BLaER1 treated with 17β-estradiol and CSF1 and Interleukin-3, amounts not matched to agents 10 nM and 100 nM (cell line): Measurements from ENCODE around the gene TRH.

ENCODE experiments used
- H3K27ac ChIP-seq, 11 experiments: shearing (Covaris generic); formaldehyde crosslinking; 2 replicates each; pipeline ENCODE4 v1.8.1; 2022
- H3K27me3 ChIP-seq, 11 experiments: shearing (Covaris generic); formaldehyde crosslinking; 2 replicates each; pipeline ENCODE4 v1.8.1; 2022
- H3K36me3 ChIP-seq, 11 experiments: shearing (Covaris generic); formaldehyde crosslinking; 2 replicates each; pipeline ENCODE4 v1.8.1; 2022
- H3K4me1 ChIP-seq, 10 experiments: shearing (Covaris generic); formaldehyde crosslinking; 2 replicates each; pipeline ENCODE4 v1.8.1; 2022
- H3K4me2 ChIP-seq, 11 experiments: shearing (Covaris generic); formaldehyde crosslinking; 2 replicates each; pipeline ENCODE4 v1.8.1; 2022
- H3K4me3 ChIP-seq, 10 experiments: shearing (Covaris generic); formaldehyde crosslinking; 2 replicates each; pipeline ENCODE4 v1.8.1; 2022
- H3K9ac ChIP-seq, 11 experiments: shearing (Covaris generic); formaldehyde crosslinking; 2 replicates each; pipeline ENCODE4 v1.8.1; 2022
- H3K9me3 ChIP-seq, 11 experiments: shearing (Covaris generic); formaldehyde crosslinking; replicated peaks in 1 of 11; 2 replicates each; pipeline ENCODE4 v1.8.1; 2022
- H4K20me1 ChIP-seq, 11 experiments: shearing (Covaris generic); formaldehyde crosslinking; 2 replicates each; pipeline ENCODE4 v1.8.1; 2022
- Cebpa-rat ChIP-seq, 11 experiments: shearing (Covaris generic); IDR thresholded peaks; 2 replicates each; pipeline ENCODE4 v1.8.1; 2022

TRH gene

DNA sequence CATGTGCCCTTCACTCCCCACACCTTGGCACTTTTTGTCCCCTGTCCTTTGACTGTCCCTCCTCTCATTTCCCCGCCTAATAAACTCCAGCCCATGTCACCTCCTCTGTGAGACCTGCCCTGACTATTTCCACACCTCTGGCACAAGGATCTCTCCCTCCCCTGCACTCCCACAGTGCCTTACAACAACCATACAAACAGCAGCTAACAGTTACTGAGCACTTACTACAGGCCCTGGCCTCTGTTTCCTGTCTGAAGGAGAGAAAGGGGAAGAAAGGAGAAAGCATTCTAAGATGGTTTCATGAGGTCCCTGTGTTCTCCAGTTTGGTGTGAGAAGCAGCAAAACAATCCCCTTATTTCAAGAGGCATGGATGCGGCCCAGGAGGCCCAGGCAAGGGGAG, 20.0 kb upstream of the TRH start:
- H3K9ac ChIP-seq, result peak overlapping the region in 8 of 11 experiments; percentile 5 to 58 (median 36); a peak in 9 of 22 replicates
- no peak for TF ChIP-seq Cebpa-rat (IDR thresholded peaks at IDR 0.05)
- peak overlapping the region; percentile 56 to 85 (median 66) for H3K4me2 ChIP-seq
- peaks cover 33 to 55% (median 53%) of the 10 kb centered on the region in 10 experiments for H3K4me1 ChIP-seq
- H3K27me3 ChIP-seq, result no peaks in the 10 kb centered on the region
- no peaks in the 10 kb centered on the region for H3K36me3 ChIP-seq
- no peak overlapping the region for H3K4me3 ChIP-seq
- H3K9me3 ChIP-seq, result no peaks in the 10 kb centered on the region; a peak in 3 of 22 replicates
- peak overlapping the region in 10 of 11 experiments; percentile 31 to 75 (median 62); a peak in 18 of 22 replicates for H3K27ac ChIP-seq
- H4K20me1 ChIP-seq, result no peaks in the 10 kb centered on the region

DNA sequence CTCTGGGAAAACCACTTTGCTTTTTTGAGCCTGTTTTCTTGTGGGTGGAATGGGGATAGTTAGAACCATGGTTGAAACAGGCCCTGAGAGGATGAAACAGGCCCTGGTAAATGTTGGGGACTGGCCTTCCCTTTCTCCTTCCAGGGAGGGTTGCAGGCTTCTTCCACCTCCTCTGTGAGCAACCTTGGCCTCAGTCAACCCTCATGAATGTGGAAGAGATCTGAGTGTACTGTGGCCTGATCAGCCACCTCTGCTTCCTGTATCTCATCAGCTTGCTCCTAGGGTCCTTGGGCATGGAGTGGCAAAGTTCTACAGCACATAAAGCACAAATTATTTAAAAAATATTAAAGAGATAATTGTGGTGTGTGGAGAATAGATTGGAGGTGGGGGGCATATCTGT, 17.6 kb upstream of the TRH start:
- Histone ChIP-seq H4K20me1 (no peaks in the 10 kb centered on the region; a peak in 1 of 22 replicates), H3K4me3 (no peak overlapping the region), H3K4me1 (peaks cover 15 to 31% (median 29%) of the 10 kb centered on the region in 10 experiments), H3K36me3 (no peaks in the 10 kb centered on the region), H3K27ac (no peak overlapping the region), H3K27me3 (no peaks in the 10 kb centered on the region), H3K9ac (no peak overlapping the region), H3K9me3 (no peaks in the 10 kb centered on the region; a peak in 3 of 22 replicates), H3K4me2 (no peak overlapping the region)
- no peak for TF ChIP-seq Cebpa-rat (IDR thresholded peaks at IDR 0.05)

DNA sequence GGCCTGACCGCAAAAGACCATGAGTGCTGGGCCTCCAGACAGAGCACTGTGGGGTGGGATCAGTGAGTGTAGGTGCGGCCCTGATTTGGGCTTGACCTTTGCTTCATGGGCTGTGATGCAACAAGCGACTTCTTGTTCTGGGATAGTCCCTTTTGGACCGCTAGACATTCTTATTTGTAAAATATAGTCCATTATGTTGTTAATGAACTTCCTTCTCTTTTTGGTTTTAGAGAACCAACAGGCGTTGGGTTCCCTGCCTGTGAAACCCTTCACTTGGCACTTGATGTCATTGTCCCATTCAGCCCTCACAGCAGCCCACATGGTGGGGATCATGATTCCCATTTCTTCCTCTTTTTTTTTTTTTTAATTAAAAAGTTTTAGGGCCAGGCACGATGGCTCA, 15.8 kb upstream of the TRH start:
- no peaks in the 10 kb centered on the region; a peak in 3 of 22 replicates for H3K9me3 ChIP-seq
- no peak overlapping the region for H3K4me3 ChIP-seq
- H4K20me1 ChIP-seq, result no peaks in the 10 kb centered on the region; a peak in 1 of 22 replicates
- peaks cover 13 to 15% (median 14%) of the 10 kb centered on the region in 10 experiments for H3K4me1 ChIP-seq
- no peak overlapping the region for H3K27ac ChIP-seq
- TF ChIP-seq Cebpa-rat (IDR thresholded peaks at IDR 0.05), result no peak
- H3K36me3 ChIP-seq, result no peaks in the 10 kb centered on the region
- no peak overlapping the region for H3K9ac ChIP-seq
- H3K4me2 ChIP-seq, result peak overlapping the region in 1 of 11 experiments; percentile 4; a peak in 1 of 22 replicates
- no peaks in the 10 kb centered on the region for H3K27me3 ChIP-seq

DNA sequence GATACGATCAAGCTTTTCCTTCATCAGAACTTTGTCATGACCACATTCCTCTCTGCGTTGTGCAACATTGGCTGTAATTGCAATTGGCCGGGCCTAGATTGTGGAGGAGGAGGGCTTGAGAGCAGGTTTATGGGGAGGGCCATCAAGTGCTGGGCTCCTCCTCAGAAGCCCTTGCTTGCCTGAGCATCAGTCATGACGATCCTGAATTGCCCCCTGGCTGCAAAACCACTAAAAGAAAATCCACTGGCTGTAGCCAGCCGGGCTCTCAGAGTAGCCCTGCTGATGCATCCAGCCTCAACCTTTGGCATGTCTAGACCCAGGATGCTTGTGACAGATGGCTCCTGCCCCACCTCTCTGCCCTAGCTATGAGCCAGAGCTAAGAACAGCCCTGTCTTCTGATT, 13.4 kb upstream of the TRH start:
- H3K4me3 ChIP-seq, result no peak overlapping the region
- no peaks in the 10 kb centered on the region for H3K36me3 ChIP-seq
- no peak overlapping the region for H3K27ac ChIP-seq
- no peaks in the 10 kb centered on the region; a peak in 3 of 22 replicates for H3K9me3 ChIP-seq
- H3K9ac ChIP-seq, result no peak overlapping the region
- 0 out of 20 replicates have a peak, but pooled peaks cover 0 to under 1% (median 0%) of the 10 kb centered on the region in 10 experiments for H3K4me1 ChIP-seq
- TF ChIP-seq Cebpa-rat (IDR thresholded peaks at IDR 0.05), result no peak
- H3K4me2 ChIP-seq, result no peak overlapping the region
- H4K20me1 ChIP-seq, result no peaks in the 10 kb centered on the region; a peak in 1 of 22 replicates
- no peaks in the 10 kb centered on the region for H3K27me3 ChIP-seq

DNA sequence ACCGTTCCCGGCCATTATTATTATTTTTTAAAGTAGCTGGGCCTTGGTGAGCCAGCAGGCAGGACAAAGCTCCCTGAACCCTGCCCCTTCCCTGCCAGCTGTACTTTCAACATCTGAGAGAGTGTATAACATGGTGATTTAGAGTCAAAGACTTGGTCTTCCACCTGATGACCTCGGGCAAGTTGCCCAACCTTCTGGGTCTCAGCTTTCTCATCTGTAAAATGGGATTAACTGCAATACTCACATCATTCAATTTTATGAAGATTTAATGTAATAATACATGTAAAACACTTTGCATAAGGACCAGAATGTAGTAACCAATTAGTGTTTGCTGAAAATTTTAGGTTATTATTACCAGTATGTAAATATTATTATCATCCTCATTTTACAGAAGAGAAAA, 11.9 kb upstream of the TRH start:
- Histone ChIP-seq H3K27ac (no peak overlapping the region), H3K4me1 (peaks cover 0 to 15% (median 8%) of the 10 kb centered on the region in 10 experiments; a peak in 9 of 20 replicates), H3K9me3 (no peaks in the 10 kb centered on the region; a peak in 1 of 22 replicates), H4K20me1 (no peaks in the 10 kb centered on the region; a peak in 1 of 22 replicates), H3K36me3 (no peaks in the 10 kb centered on the region), H3K4me2 (no peak overlapping the region), H3K9ac (no peak overlapping the region), H3K4me3 (no peak overlapping the region), H3K27me3 (no peaks in the 10 kb centered on the region)
- no peak for TF ChIP-seq Cebpa-rat (IDR thresholded peaks at IDR 0.05)

DNA sequence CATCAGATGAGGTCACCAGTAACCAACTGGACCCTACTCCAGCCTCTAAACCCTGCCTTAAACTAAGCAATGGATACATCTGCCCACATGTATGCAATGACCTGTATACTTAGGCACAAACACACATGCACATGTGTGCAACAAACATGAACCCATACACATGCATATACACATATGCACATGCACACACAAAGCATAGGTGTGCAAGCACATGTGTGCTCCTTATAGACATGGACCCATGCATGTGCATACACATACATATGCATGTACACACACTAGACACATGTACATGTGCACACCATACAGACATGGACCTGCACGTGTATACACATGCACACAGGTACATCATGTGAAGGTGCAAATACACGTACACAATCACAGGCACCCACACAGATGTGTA, 8.6 kb upstream of the TRH start:
- Histone ChIP-seq H3K4me1 (peaks cover 0 to 15% (median 8%) of the 10 kb centered on the region in 10 experiments; a peak in 9 of 20 replicates), H3K27ac (no peak overlapping the region), H3K9me3 (no peaks in the 10 kb centered on the region), H3K36me3 (no peaks in the 10 kb centered on the region), H3K4me3 (no peak overlapping the region), H4K20me1 (no peaks in the 10 kb centered on the region; a peak in 1 of 22 replicates), H3K27me3 (no peaks in the 10 kb centered on the region), H3K4me2 (no peak overlapping the region), H3K9ac (no peak overlapping the region)
- TF ChIP-seq Cebpa-rat (IDR thresholded peaks at IDR 0.05), result no peak

DNA sequence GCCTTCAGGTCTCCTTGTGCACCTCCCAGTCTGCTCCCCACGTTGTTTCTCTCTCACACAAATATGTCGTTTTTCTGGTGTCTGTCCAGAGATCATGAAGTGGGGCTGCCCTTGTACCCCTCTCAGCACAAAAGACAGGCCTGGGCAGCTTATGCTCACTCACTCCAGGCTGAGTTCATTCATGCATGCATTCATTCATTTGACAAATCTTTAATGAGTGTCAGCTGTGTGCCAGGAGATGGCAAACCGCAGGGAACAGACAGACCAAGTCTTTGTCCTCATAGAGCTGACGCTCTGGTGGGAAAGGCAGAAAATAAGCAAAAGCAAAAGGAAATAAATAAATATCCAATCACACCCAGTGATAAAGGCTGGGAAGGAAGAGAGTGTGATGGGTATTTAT, 7.6 kb upstream of the TRH start:
- H3K9me3 ChIP-seq, result no peaks in the 10 kb centered on the region
- no peak overlapping the region for H3K4me3 ChIP-seq
- H4K20me1 ChIP-seq, result no peaks in the 10 kb centered on the region
- peak overlapping the region in 5 of 11 experiments; percentile 2 to 41 (median 28); a peak in 8 of 22 replicates for H3K4me2 ChIP-seq
- H3K36me3 ChIP-seq, result no peaks in the 10 kb centered on the region
- peaks cover 0 to 15% (median 8%) of the 10 kb centered on the region in 10 experiments; a peak in 9 of 20 replicates for H3K4me1 ChIP-seq
- no peak for TF ChIP-seq Cebpa-rat (IDR thresholded peaks at IDR 0.05)
- H3K27me3 ChIP-seq, result no peaks in the 10 kb centered on the region
- no peak overlapping the region for H3K9ac ChIP-seq
- H3K27ac ChIP-seq, result no peak overlapping the region

DNA sequence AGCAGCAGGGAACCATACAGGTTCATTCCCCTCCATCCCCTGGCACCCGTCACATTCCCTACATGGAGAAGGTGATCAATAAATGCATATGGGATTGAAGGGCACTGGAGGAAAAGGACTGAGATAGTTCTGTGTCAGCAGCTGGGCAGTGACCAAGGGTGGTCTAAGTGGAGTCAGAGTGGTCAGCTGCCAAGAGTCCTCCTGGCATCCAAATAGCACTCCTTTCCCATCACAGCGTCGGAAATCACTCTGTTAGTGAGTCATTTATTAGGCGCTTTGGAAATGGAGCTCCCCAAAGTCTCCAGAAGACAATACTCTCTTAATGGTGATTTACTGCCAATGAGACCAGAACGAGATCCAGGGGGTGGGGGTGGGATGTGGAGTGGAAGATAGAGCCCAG, 6.8 kb upstream of the TRH start:
- Histone ChIP-seq H3K36me3 (no peaks in the 10 kb centered on the region), H3K9me3 (no peaks in the 10 kb centered on the region)

DNA sequence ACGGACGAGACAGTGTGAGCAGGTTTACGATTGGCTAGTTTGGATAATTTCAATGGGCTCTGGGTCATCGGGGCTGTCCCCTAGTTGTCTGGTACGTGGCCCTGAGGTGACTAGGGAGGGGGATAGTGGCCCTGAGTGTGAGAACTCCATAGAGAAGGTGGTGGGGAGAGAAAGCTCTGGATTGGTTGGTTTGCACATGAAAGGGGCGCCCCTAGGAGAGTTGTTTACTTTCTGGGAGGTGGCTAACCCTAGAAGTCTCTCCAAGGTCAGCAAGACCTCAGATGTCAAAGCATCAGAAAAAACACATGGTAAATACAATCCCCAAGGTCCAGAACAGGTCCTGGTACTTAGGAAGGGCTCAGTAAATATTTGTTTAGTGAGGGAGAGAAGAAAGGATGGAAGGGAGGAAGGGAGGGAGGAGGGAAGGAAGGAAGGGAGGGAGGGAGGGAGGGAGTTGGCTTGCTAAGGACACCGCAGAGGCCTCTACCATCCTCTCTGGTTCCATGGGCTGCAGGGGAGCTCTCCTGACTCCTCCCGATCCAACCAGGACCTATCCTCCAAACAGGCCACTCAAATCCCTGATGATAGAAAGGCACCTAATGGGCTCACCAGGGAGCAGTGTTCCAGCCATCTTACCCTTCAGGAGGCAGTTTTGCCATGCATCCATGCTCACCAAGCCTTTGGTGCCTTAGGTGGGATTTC, 3.0 kb upstream of the TRH start:
- H4K20me1 ChIP-seq, result peaks cover 0 to 14% (median 0%) of the 10 kb centered on the region in 11 experiments; a peak in 8 of 22 replicates
- no peak overlapping the region for H3K4me2 ChIP-seq
- H3K27me3 ChIP-seq, result peaks cover 36 to 45% (median 40%) of the 10 kb centered on the region in 11 experiments
- H3K36me3 ChIP-seq, result no peaks in the 10 kb centered on the region
- no peak overlapping the region for H3K27ac ChIP-seq
- H3K4me3 ChIP-seq, result no peak overlapping the region
- peaks cover 14 to 31% (median 25%) of the 10 kb centered on the region in 10 experiments; a peak in 19 of 20 replicates for H3K4me1 ChIP-seq
- no peaks in the 10 kb centered on the region for H3K9me3 ChIP-seq
- no peak overlapping the region for H3K9ac ChIP-seq
- TF ChIP-seq Cebpa-rat (IDR thresholded peaks at IDR 0.05), result no peak

More for the DNA sequence above, 6.8 kb upstream of the TRH start:
- Histone ChIP-seq H3K4me2 (peak overlapping the region in 2 of 11 experiments; percentile 2 to 41; a peak in 1 of 22 replicates), H3K27ac (no peak overlapping the region), H3K4me3 (no peak overlapping the region), H3K27me3 (peaks cover 0 to 7% (median 2%) of the 10 kb centered on the region in 11 experiments; a peak in 14 of 22 replicates), H4K20me1 (no peaks in the 10 kb centered on the region), H3K4me1 (peaks cover 0 to 15% (median 8%) of the 10 kb centered on the region in 10 experiments; a peak in 9 of 20 replicates), H3K9ac (no peak overlapping the region)
- no peak for TF ChIP-seq Cebpa-rat (IDR thresholded peaks at IDR 0.05)
